Measurements from ENCODE around the gene NUFIP1. TPM values are rescaled to one million over a fixed set of nuclear protein-coding genes. Genes with fewer than 3 reads are reported as not detected.
A peak's percentile ranks its signal among the peaks of the same experiment; 100 is the strongest.

NUFIP1 gene
- total and polyA plus RNA-seq, 2 of the 8 experiments (the other 6 are each of a cell fraction or from before 2014, with no cell fraction given) = 4.6 to 16.6 TPM

DNA sequence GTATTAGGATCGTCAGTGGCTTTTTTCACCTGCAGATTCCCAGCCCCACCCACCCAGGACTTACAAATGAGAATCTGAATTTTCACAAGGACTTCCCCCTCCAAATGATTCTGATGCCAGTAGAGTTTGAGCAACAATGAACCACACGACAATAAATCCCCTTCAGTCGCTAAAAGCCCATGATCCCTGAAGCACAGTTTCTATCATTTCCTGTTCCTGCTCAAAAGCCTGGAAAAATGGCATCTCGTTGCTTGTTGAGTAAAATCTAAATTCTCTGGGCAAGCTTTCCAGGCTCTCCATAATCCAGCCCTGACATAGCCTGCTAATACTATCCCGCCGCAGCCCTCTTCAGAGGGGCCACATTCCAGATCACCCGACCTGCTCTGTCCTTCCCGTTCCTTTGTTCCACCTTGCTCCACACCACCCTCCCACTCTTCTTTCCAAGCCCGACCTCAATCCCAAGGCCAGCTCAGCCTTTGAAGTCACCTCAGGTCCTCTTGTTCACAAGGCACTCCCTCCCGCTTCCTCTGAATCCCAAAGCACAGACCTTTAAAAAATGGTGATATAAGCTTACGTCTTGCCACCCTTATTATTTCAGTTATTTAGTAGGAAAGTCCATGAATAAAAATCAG is 67.9 kb downstream of the NUFIP1 start:
- H3K18ac ChIP-seq (ENCODE audit: extremely low read depth, low read length) = peak overlapping the region; percentile 57; the same call in 1 of the 2 replicates
- no peak overlapping the region for H4K8ac ChIP-seq (ENCODE audit: extremely low read depth, insufficient read depth, low read length)
- peak overlapping the region; percentile 91 for H2AFZ ChIP-seq (ENCODE audit: low read length)
- ChIA-PET POLR2A (ENCODE audit: partially characterized antibody) (interaction anchor here (0.9 kb wide), 3 partner anchors 9 to 13 kb away, joined by 3 read pairs; no protein-coding TSS in a partner anchor), CTCF (ENCODE audit: partially characterized antibody) (interaction anchor here (2.2 to 2.3 kb wide), 2 partner anchors 49 to 438 kb away, joined by 7 to 8 read pairs; no protein-coding TSS in a partner anchor)
- H4K20me1 ChIP-seq (replicated peaks in 1 of 2; ENCODE audit: control insufficient read depth in 1 of 2, insufficient read depth in 2 of 2, low read length in 2 of 2) = no peaks in the 10 kb centered on the region
- no peak overlapping the region for H3K27ac ChIP-seq (ENCODE audit: low read depth, low read length)
- H2BK20ac ChIP-seq (ENCODE audit: low read length) = no peak overlapping the region
- H3K79me2 ChIP-seq (ENCODE audit: control insufficient read depth in 1 of 2, insufficient read depth in 2 of 2, low read length in 2 of 2) = no peaks in the 10 kb centered on the region
- no peak overlapping the region for H3K56ac ChIP-seq (replicated peaks; ENCODE audit: insufficient read length, low read depth, low read length)
- no peak overlapping the region for H3K14ac ChIP-seq (ENCODE audit: insufficient read length)
- H3K9ac ChIP-seq (replicated peaks in 1 of 4; ENCODE audit: extremely low read depth in 1 of 4, low read depth in 3 of 4, low read length in 3 of 4) = no peak overlapping the region
- H2BK5ac ChIP-seq (ENCODE audit: low read depth, low read length) = no peak overlapping the region
- no peak overlapping the region for H4K5ac ChIP-seq (ENCODE audit: insufficient read length, low read depth, low read length)
- H3K23ac ChIP-seq (ENCODE audit: insufficient read length) = no peak overlapping the region
- DNase-seq (ENCODE audit: low read depth in 1 of 2, low spot score in 2 of 2) (no peak), FAIRE-seq (no peak)
- 80% methylated on average over 11 of the region's 11 CpGs; no CpG with 5 or more reads in 1 of the 2 experiments for WGBS, 2 experiments (ENCODE audit: extremely low coverage in 1 of 2, insufficient coverage in 1 of 2, insufficient read length in 1 of 2, insufficient replicate concordance in 2 of 2, low coverage in 1 of 2, low lambda C conversion rate in 2 of 2, missing lambda C conversion rate in 1 of 2)
- no peak overlapping the region for H3K4ac ChIP-seq (replicated peaks; ENCODE audit: insufficient read length, low read depth, low read length)
- peak; percentile 29 for TF ChIP-seq ASH2L (IDR thresholded peaks at IDR 0.05; ENCODE audit: low read length)
- TF ChIP-seq BRCA1 (IDR thresholded peaks at IDR 0.05; ENCODE audit: low read depth, low read length) = no peak
- TF ChIP-seq SP1 (IDR thresholded peaks at IDR 0.05; ENCODE audit: low read depth, low read length) = no peak
- peak; percentile 47; the same call in 1 of the 2 replicates for TF ChIP-seq TEAD4 (IDR thresholded peaks at IDR 0.05; ENCODE audit: low read depth, low read length)
- TF ChIP-seq TCF12 (IDR thresholded peaks at IDR 0.05; ENCODE audit: low read depth, low read length) = no peak
- peaks cover 0 to 2% (median under 1%) of the 10 kb centered on the region in 4 experiments; a peak in 1 of 7 replicates for H3K4me1 ChIP-seq (replicated peaks in 1 of 4; ENCODE audit: control insufficient read depth in 3 of 4, insufficient read depth in 4 of 4, low read length in 3 of 4)
- H2BK15ac ChIP-seq (ENCODE audit: low read length) = no peak overlapping the region
- H4K91ac ChIP-seq (replicated peaks; ENCODE audit: insufficient read length, low read length) = no peak overlapping the region
- no peaks in the 10 kb centered on the region for H3K27me3 ChIP-seq (replicated peaks in 1 of 4; ENCODE audit: control insufficient read depth in 3 of 4, extremely low read depth in 1 of 4, insufficient read depth in 3 of 4, low read length in 3 of 4)
- no peaks in the 10 kb centered on the region for H3K79me1 ChIP-seq (ENCODE audit: low read depth, low read length)
- no peak overlapping the region for H2BK120ac ChIP-seq (replicated peaks; ENCODE audit: low read depth, low read length)
- H3K23me2 ChIP-seq (ENCODE audit: low read depth, low read length) = peaks cover 4% of the 10 kb centered on the region; the same call in 1 of the 2 replicates
- H3K9me3 ChIP-seq (ENCODE audit: insufficient read depth in 2 of 2, low read depth in 1 of 2, low read length in 1 of 2) = no peaks in the 10 kb centered on the region; a peak in 1 of 4 replicates
- H2BK12ac ChIP-seq (ENCODE audit: low read depth, low read length) = no peak overlapping the region; the same call in 1 of the 2 replicates
- no peak overlapping the region for H3K4me3 ChIP-seq (ENCODE audit: extremely low read depth in 1 of 4, insufficient read depth in 2 of 4, low read depth in 3 of 4, low read length in 4 of 4)
- H2AK5ac ChIP-seq (ENCODE audit: low read depth, low read length) = no peak overlapping the region
- H3K36me3 ChIP-seq (ENCODE audit: control insufficient read depth in 2 of 4, insufficient read depth in 4 of 4, low read length in 3 of 4) = no peaks in the 10 kb centered on the region
- peak overlapping the region in 1 of 2 experiments; percentile 6; a peak in 1 of 4 replicates for H3K4me2 ChIP-seq (ENCODE audit: insufficient read depth in 1 of 2, low read depth in 2 of 2, low read length in 2 of 2)
